ENCODE measurements around the gene PRF1. TPM values are rescaled to one million over a fixed set of nuclear protein-coding genes. Genes with fewer than 3 reads are reported as not detected.

The PRF1 gene
- total and polyA plus RNA-seq, 2 experiments from 2014 or later, result 0.13 TPM; not detected in 1

- TF ChIP-seq, protein P1, sequence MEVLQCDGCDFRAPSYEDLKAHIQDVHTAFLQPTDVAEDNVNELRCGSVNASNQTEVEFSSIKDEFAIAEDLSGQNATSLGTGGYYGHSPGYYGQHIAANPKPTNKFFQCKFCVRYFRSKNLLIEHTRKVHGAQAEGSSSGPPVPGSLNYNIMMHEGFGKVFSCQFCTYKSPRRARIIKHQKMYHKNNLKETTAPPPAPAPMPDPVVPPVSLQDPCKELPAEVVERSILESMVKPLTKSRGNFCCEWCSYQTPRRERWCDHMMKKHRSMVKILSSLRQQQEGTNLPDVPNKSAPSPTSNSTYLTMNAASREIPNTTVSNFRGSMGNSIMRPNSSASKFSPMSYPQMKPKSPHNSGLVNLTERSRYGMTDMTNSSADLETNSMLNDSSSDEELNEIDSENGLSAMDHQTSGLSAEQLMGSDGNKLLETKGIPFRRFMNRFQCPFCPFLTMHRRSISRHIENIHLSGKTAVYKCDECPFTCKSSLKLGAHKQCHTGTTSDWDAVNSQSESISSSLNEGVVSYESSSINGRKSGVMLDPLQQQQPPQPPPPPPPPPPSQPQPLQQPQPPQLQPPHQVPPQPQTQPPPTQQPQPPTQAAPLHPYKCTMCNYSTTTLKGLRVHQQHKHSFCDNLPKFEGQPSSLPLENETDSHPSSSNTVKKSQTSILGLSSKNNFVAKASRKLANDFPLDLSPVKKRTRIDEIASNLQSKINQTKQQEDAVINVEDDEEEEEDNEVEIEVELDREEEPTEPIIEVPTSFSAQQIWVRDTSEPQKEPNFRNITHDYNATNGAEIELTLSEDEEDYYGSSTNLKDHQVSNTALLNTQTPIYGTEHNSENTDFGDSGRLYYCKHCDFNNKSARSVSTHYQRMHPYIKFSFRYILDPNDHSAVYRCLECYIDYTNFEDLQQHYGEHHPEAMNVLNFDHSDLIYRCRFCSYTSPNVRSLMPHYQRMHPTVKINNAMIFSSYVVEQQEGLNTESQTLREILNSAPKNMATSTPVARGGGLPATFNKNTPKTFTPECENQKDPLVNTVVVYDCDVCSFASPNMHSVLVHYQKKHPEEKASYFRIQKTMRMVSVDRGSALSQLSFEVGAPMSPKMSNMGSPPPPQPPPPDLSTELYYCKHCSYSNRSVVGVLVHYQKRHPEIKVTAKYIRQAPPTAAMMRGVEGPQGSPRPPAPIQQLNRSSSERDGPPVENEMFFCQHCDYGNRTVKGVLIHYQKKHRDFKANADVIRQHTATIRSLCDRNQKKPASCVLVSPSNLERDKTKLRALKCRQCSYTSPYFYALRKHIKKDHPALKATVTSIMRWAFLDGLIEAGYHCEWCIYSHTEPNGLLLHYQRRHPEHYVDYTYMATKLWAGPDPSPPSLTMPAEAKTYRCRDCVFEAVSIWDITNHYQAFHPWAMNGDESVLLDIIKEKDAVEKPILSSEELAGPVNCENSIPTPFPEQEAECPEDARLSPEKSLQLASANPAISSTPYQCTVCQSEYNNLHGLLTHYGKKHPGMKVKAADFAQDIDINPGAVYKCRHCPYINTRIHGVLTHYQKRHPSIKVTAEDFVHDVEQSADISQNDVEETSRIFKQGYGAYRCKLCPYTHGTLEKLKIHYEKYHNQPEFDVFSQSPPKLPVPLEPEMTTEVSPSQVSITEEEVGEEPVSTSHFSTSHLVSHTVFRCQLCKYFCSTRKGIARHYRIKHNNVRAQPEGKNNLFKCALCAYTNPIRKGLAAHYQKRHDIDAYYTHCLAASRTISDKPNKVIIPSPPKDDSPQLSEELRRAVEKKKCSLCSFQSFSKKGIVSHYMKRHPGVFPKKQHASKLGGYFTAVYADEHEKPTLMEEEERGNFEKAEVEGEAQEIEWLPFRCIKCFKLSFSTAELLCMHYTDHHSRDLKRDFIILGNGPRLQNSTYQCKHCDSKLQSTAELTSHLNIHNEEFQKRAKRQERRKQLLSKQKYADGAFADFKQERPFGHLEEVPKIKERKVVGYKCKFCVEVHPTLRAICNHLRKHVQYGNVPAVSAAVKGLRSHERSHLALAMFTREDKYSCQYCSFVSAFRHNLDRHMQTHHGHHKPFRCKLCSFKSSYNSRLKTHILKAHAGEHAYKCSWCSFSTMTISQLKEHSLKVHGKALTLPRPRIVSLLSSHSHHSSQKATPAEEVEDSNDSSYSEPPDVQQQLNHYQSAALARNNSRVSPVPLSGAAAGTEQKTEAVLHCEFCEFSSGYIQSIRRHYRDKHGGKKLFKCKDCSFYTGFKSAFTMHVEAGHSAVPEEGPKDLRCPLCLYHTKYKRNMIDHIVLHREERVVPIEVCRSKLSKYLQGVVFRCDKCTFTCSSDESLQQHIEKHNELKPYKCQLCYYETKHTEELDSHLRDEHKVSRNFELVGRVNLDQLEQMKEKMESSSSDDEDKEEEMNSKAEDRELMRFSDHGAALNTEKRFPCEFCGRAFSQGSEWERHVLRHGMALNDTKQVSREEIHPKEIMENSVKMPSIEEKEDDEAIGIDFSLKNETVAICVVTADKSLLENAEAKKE (CRISPR knock-in tag; IDR thresholded peaks at IDR 0.05), result no peak
- no peak for TF ChIP-seq REST (IDR thresholded peaks at IDR 0.05; ENCODE audit: unreplicated experiment)
Measured at GRCh38 chr10:70616761-70617160, 14.2 kb upstream of the PRF1 start (continued).

- peaks cover 19% of the 10 kb centered on the region for H3K9me3 Mint-ChIP-seq
- H3K27me3 Mint-ChIP-seq (ENCODE audit: insufficient read depth, low read depth, poor library complexity), result peaks cover 2% of the 10 kb centered on the region
- Histone ChIP-seq H3K36me3 (ENCODE audit: insufficient read depth) (no peaks in the 10 kb centered on the region), H3F3A (replicated peaks; ENCODE audit: low read depth) (no peaks in the 10 kb centered on the region), H3K4me2 (no peak overlapping the region), H3K9me2 (ENCODE audit: insufficient read depth) (no peaks in the 10 kb centered on the region; the same call in 1 of the 2 replicates), H3K4me1 (ENCODE audit: insufficient read depth) (no peaks in the 10 kb centered on the region), H3K27ac (ENCODE audit: low read depth) (no peak overlapping the region), H3K4me3 (no peak overlapping the region), H3K79me2 (replicated peaks; ENCODE audit: insufficient read depth) (no peaks in the 10 kb centered on the region), H3K27me3 (ENCODE audit: insufficient read depth) (no peaks in the 10 kb centered on the region), H2AFZ (no peak overlapping the region), H4K20me1 (replicated peaks; ENCODE audit: insufficient read depth) (no peaks in the 10 kb centered on the region)
- no peak overlapping the region for H3K4me3 Mint-ChIP-seq
- no peak overlapping the region for H3K27ac Mint-ChIP-seq
- ATAC-seq, result no peak
- DNase-seq (ENCODE audit: low spot score), result no peak
- H3K36me3 Mint-ChIP-seq (ENCODE audit: low read depth), result peaks cover 19% of the 10 kb centered on the region
- no peaks in the 10 kb centered on the region for H3K4me1 Mint-ChIP-seq
- no peak for TF ChIP-seq CREB1 (CRISPR knock-in tag; IDR thresholded peaks at IDR 0.05; ENCODE audit: low read depth)
- no peak for TF ChIP-seq EZH2phosphoT487 (IDR thresholded peaks at IDR 0.05; ENCODE audit: unreplicated experiment)
- TF ChIP-seq EZH2 (IDR thresholded peaks at IDR 0.05; ENCODE audit: low read depth, unreplicated experiment), result no peak
- TF ChIP-seq POLR2AphosphoS5 (IDR thresholded peaks at IDR 0.05; ENCODE audit: low read depth), result no peak
- TF ChIP-seq NANOG (IDR thresholded peaks at IDR 0.05; ENCODE audit: borderline replicate concordance), result no peak
Measured at GRCh38 chr10:70615784-70616522, 13.4 kb upstream of the PRF1 start.
